DMS79 (cell line): ENCODE measurements around the gene NEU1.
"Not testable (repeated sequence)": the region's sequence is repeated elsewhere in the genome, so short reads cannot be mapped to it uniquely, and the experiment has no call there.

ENCODE experiments used
- DNase-seq: peaks from one replicate; lab custom pipeline; 2025; lab: John Stamatoyannopoulos, UW

NEU1 gene

DNA sequence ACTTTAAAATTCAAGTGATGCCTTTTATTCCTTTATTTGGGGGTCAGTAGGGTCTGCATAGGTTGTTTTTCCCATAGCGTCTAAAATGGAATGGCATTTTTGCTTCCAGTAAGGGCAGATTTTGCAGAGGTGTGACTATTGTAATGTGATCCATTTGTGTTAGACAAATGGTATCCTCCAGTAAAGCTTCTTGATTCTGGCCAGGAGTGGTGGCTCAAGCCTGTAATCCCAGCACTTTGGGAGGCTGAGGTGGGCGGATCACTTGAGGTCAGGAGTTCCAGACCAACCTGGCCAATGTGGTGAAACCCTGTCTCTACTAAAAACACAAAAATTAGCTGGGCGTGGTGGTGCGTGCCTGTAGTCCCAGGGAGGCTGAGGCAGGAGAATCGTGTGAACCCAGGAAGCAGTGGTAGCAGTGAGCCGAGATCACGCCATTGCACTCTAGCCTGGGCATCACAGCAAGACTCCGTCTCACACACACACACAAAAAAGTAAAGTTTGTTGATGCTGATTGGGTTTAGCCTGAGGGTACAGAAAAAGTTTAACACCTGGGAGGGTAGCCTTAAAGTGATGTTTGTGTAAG lies 44.6 kb downstream of the NEU1 start:
- DNase-seq: not testable (repeated sequence)

DNA sequence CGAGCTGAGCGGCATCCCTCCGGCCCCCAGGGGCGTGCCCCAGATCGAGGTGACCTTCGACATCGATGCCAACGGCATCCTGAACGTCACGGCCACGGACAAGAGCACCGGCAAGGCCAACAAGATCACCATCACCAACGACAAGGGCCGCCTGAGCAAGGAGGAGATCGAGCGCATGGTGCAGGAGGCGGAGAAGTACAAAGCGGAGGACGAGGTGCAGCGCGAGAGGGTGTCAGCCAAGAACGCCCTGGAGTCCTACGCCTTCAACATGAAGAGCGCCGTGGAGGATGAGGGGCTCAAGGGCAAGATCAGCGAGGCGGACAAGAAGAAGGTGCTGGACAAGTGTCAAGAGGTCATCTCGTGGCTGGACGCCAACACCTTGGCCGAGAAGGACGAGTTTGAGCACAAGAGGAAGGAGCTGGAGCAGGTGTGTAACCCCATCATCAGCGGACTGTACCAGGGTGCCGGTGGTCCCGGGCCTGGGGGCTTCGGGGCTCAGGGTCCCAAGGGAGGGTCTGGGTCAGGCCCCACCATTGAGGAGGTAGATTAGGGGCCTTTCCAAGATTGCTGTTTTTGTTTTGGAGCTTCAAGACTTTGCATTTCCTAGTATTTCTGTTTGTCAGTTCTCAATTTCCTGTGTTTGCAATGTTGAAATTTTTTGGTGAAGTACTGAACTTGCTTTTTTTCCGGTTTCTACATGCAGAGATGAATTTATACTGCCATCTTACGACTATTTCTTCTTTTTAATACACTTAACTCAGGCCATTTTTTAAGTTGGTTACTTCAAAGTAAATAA lies 45.3 kb downstream of the NEU1 start:
- DNase-seq: not testable (repeated sequence)

DNA sequence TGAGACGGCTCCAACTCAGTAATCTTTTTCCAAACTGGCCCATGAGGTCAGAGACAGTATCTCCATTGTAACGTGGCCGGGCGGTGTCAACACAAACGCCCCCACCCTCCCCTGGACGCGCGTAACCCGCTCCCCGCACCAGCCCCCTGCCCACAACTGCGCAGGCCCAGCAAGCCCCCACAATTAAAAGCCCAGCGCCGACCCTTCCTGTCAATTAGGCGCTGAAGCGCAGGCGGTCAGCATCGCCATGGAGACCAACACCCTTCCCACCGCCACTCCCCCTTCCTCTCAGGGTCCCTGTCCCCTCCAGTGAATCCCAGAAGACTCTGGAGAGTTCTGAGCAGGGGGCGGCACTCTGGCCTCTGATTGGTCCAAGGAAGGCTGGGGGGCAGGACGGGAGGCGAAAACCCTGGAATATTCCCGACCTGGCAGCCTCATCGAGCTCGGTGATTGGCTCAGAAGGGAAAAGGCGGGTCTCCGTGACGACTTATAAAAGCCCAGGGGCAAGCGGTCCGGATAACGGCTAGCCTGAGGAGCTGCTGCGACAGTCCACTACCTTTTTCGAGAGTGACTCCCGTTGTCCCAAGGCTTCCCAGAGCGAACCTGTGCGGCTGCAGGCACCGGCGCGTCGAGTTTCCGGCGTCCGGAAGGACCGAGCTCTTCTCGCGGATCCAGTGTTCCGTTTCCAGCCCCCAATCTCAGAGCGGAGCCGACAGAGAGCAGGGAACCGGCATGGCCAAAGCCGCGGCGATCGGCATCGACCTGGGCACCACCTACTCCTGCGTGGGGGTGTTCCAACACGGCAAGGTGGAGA lies 47.4 kb downstream of the NEU1 start, which contains the start of the genes HSPA1A and HSPA1L:
Gene HSPA1A, plus strand, starts transcription at position 519 of the 814 bp plus-strand sequence. Its CDS starts 214 bp downstream, at position 733.
Gene HSPA1L, minus strand, starts transcription at position 259 of the 814 bp plus-strand sequence. CDS start 3,311 bp downstream, outside the sequence.
- peak; percentile 90 for DNase-seq

DNA sequence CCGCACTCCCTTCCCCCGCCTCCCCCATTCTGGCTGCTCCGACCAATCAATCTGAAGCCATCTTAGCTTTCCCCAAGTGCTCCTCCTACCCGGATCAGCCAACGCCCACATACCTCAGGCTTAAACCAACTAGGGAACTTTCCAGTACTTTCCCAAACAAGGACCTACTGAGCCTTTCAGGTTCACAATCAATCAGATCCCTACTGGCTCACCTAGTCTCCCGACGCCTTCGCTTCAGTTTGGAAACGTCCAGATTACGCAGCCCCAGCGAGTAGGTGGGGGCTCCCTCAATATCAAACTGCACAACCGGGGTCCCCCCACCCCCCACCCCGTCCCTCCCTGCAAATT lies 48.0 kb downstream of the NEU1 start:
- peak; percentile 89 for DNase-seq

DNA sequence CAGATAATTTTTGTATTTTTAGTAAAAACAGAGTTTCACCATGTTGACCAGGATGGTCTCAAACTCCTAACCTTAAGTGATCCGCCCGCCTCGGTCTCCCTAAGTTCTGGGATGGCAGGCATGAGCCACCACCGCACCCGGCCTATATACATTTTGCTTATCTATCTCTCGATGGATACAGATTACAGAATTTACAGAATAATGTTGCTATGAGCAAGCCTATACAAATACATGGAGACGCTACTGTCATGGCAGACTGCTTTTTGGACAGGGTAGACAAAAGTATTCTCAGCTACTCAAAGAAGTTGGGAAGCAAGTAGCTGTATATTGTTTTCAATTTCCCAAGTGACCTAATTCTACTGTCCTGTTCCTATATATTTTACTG lies 49.2 kb downstream of the NEU1 start:
- DNase-seq: no peak

DNA sequence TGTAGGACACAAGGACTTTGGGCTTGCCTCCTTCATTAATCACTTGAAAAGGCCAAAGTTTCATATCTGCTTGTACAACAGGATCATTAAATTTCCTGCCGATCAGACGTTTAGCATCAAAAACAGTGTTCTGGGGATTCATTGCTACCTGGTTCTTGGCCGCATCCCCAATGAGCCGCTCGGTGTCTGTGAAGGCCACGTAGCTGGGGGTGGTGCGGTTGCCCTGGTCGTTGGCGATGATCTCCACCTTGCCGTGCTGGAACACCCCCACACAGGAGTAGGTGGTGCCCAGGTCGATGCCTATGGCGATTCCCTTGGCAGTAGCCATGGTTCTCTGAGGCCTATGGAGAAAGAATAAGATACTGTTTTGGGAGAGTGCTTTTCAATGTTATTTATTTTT lies 51.0 kb downstream of the NEU1 start:
- DNase-seq: no peak

DNA sequence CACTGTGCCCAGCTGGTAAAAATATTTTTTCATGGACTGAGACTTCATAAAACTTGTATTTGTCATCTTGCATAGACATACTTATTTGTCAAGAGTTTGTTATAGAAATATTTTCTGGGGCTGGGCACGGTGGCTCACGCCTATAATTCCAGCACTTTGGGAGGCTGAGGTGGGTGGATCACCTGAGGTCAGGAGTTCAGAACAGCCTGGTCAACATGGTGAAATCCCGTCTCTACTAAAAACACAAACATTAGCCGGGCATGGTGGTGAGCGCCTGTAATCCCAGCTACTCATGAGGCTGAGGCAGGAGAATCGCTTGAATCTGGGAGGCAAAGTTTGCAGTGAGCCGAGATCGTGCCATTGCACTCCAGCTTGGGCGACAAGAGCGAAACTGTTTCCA lies 54.0 kb downstream of the NEU1 start:
- not testable (repeated sequence) for DNase-seq
